Hematopoietic multipotent progenitor cell treated with erythropoietin and hydrocortisone succinate and interleukin-3 and kit ligand, for 8 days (in vitro differentiated cells): ENCODE measurements around the gene PRR19.

ENCODE experiments used
- DNase-seq: peaks from one replicate; pipeline ENCODE4 v3.0.0-alpha.2; 2015

PRR19 gene

GRCh38 chr19:42284066-42284501 is 17.8 kb upstream of the PRR19 start:
- peak; percentile 85 for DNase-seq

DNA sequence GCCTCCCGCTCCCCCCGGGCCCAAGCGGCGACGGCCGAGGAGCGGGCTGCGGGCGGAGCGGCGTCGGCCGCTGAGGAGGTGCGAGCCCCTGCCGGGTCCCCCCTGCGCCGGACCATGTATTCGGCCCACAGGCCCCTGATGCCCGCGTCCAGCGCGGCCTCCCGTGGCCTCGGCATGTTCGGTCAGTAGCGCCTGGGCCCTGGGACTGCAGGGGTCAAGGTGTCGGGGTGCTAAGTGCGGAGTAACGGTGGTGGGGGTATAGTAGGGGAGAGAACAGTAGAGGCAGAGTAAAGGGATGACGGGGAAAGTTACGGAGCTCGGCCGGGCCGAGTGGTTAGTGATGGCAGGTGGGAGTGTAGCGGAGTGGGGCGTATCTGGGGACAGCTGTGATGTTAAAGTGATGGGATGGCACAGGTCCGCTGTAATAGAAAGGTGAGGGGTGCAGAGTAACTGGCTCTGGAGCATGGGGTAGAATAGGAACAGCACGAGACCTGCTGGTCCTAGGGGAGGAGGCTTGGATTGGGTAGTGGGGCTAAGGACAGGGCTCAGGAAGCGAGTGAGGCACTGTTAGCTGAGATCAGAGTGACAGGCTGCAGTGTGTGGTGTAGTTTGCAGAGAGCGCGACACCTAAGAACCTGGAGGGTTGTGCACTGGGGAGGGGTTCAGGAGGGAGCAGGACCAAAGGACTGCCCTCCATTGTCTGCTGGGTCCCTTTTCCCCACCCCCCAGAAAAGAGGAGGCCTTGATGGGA is 17.2 kb upstream of the PRR19 start:
- peak; percentile 10 for DNase-seq

DNA sequence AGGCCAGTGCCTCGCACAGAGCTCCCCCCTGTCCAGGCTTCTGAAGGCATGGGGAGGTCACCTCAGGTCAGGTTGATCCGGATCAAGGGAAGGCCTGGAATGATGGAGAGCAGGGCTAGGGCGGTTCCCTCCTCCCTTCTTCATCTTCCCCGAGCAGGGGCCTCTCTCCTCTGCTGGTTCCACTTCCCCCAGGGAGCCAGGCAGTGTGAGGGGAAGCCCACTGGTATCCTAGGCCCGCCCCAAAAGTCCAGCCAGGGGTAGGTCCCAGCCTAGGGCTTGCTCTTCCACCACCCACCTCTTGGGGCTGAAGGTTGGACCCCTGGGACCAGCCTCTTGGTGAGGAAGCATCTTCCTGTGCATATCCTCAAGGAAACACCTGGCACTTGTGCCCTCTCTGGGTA is 16.4 kb upstream of the PRR19 start:
- DNase-seq: no peak

DNA sequence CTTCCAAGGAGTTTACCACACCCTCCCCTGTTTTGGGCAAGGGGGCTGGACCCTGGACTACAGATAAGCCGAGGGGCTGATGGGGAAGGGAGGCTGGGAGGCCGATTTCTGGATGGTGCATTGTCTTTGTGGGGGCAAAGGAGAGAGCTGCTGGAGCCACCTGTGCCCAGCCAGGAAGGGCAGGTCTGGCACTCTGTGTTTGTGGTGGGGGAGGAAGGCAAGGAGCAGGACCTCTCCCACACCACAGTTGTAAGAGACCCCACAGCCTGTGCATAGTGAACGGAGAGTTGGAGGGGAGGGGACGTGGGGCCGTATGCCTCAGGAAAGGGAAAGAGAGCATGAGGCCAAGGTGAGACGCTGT is 16.0 kb upstream of the PRR19 start:
- no peak for DNase-seq

DNA sequence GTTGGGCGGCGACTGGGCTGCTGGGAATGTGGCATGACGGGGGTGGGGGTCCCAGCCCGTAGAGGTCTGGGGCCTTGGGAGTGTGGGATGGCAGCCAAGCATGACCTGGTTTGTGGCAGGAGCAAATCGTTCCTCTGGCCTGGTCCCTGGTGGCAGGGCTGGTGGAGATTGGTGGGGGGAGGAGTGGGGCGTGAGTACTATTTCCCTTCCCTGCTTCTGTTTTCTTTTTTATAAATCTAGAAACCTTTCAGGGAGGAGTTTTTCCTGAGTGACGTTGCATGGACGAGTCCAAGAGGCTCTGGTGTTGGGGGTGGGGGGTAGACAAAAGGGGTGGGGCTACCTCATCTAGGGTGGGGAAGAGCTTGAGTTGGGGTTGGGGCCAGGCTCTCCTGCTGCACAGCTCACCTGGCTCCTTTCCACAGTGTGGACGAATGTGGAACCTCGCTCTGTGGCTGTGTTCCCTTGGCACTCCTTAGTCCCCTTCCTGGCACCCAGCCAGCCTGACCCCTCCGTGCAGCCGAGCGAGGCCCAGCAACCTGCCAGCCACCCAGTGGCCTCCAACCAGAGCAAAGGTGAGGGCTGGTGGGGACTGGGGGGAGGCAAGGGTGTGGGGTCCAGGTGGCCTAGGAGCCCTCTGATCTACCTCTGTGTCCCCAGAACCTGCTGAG is 15.4 kb upstream of the PRR19 start:
- peak; percentile 61 for DNase-seq

DNA sequence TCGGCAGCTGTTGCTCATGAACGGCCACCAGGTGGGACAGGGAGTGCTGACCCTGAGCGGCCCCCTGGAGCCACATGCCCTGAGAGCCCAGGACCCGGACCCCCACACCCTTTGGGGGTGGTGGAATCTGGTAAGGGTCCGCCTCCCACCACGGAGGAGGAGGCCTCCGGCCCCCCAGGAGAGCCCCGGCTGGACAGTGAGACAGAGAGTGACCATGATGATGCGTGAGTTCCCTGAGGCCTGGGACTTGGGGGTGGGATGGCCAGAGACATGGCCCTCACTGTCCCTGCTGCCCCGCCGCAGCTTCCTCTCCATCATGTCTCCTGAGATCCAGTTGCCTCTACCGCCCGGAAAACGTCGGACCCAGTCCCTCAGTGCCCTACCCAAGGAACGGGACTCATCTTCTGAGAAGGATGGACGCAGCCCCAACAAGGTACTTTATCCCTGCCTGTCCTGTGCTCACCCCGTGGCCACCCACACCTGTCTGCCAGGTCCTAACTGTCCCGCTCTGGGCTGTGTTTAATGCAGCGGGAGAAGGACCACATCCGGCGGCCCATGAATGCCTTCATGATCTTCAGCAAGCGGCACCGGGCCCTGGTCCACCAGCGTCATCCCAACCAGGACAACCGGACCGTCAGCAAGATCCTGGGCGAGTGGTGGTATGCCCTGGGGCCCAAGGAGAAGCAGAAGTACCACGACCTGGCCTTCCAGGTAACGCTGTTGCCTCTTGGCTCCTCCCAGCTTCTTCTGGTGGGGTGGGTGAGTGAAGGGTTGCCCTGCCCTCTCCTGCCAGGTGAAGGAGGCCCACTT is 14.7 kb upstream of the PRR19 start:
- no peak for DNase-seq

DNA sequence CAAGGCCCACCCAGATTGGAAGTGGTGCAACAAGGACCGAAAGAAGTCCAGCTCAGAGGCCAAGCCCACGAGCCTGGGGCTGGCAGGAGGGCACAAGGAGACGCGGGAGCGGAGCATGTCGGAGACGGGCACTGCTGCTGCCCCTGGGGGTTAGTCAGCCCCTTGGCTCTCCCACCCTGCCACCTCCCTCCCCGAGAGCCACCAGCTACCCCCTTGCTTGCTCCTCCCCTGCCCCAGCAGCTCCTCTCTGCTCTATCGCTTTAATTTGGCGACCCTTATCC is 14.2 kb upstream of the PRR19 start:
- DNase-seq: no peak

DNA sequence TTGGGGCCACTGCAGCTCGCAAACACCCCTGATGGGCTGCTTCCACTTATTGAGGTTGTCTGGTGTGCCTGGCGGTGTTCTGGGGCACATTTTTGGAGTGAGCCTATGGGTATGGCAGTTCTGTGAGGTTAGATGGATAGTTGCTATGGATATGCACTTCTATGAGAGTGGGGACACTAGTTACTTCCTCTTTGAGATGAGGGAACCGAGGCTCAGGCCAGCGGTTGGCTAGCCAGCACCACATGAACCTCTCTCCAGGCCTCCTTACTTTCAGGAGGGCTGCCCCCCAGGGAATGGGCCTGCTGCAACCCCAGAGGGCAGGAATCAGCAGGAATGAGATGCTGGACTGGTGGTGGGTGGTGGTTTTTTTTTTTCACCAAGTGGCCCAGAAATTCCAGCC is 13.5 kb upstream of the PRR19 start:
- DNase-seq: peak; percentile 19

DNA sequence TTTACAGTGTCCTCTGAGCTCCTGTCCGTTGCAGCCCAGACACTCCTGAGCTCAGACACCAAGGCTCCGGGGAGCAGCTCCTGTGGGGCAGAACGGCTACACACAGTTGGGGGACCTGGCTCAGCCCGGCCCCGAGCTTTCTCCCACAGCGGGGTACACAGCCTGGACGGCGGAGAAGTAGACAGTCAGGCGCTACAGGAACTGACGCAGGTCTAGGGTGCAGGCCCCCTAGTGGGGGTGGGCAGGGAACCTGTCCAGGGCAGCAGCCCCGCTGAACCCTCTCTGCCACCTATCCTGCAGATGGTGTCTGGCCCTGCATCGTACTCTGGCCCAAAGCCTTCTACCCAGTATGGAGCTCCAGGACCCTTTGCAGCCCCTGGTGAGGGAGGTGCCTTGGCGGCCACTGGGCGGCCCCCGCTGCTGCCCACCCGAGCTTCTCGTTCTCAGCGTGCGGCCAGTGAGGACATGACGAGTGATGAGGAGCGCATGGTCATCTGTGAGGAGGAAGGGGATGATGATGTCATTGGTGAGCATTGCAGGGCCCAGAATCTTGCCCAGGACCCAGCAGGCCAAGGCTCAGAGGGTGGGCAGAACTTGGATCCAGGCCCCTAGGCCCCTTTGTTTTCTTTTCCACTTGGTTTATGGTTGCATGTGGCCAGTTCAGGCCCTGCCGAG is 12.9 kb upstream of the PRR19 start:
- DNase-seq: no peak

DNA sequence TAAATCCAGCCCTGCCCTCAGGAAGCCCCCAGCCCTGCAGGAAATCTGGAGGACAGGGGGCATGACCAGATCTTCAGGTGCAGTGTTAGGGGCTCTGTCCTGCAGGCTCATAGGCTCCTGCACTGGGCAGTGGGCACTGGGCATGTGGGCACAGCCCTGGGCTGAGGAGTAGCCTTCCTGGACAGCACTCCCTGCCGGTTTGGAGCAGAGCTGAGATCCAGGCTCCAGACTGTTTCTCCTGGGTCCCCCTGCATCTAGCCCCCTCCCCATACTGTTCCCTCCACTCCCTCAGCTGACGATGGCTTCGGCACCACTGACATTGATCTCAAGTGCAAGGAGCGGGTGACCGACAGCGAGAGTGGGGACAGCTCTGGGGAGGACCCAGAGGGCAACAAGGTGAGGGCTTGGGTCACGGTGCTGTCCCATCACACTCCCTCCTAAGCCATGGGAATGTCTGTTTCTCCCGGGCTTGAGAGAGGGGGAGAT is 12.3 kb upstream of the PRR19 start:
- no peak for DNase-seq

- DNase-seq: no peak
Measured at GRCh38 chr19:42290136-42290522, 11.8 kb upstream of the PRR19 start.

DNA sequence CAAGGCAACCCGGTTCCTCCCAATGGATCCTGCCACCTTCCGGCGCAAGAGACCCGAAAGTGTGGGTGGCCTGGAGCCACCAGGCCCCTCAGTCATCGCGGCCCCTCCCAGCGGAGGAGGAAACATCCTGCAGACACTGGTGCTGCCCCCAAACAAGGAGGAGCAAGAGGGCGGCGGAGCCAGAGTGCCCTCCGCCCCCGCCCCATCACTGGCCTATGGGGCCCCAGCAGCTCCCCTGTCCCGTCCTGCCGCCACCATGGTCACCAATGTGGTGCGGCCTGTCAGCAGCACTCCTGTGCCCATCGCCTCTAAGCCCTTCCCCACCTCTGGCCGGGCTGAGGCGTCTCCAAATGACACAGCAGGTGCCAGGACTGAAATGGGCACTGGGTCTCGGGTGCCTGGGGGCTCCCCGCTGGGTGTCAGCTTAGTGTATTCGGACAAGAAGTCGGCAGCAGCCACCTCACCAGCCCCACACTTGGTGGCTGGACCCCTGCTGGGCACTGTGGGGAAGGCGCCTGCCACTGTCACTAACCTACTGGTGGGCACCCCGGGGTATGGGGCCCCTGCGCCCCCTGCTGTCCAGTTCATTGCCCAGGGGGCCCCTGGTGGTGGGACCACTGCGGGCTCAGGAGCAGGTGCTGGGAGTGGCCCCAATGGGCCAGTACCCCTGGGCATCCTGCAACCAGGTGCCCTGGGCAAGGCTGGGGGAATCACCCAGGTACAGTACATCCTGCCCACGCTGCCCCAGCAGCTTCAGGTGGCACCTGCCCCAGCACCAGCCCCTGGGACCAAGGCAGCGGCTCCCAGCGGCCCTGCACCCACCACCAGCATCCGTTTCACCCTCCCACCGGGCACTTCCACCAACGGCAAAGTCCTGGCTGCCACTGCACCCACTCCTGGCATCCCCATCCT is 11.2 kb upstream of the PRR19 start:
- peak; percentile 72 for DNase-seq

GRCh38 chr19:42291435-42291810 is 10.5 kb upstream of the PRR19 start:
- no peak for DNase-seq

DNA sequence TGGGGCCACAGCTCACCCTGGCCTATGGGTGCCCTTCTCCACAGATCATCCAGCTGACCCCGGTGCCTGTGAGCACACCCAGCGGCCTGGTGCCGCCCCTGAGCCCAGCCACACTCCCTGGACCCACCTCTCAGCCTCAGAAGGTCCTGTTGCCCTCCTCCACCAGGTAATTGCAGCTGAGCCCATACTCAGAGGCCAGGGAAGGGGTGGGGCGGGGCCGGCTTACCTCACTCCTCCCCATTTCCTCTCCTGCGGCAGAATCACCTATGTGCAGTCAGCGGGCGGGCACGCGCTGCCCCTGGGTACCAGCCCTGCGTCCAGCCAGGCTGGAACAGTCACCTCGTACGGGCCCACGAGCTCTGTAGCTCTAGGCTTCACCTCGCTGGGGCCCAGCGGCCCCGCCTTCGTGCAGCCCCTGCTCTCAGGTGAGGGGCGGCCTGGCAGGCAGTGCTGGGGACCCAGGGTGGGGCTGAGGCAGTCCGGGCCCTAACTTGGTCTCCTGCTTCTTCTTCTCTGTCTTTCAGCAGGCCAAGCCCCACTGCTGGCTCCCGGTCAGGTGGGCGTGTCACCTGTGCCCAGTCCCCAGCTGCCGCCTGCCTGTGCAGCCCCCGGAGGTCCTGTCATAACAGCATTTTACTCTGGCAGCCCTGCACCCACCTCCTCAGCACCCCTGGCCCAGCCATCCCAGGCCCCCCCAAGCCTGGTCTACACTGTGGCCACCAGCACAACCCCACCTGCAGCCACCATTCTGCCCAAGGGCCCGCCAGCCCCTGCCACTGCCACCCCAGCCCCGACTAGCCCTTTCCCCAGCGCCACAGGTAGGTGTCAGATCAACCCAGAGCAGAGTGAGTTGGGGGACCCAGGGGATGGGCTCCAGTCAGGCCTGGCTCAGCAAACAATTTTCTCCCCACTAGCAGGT is 9.6 kb upstream of the PRR19 start:
- no peak for DNase-seq

GRCh38 chr19:42292963-42293362 is 9.0 kb upstream of the PRR19 start:
- DNase-seq: no peak

- DNase-seq: no peak
Measured at GRCh38 chr19:42293540-42293939, 8.4 kb upstream of the PRR19 start.

DNA sequence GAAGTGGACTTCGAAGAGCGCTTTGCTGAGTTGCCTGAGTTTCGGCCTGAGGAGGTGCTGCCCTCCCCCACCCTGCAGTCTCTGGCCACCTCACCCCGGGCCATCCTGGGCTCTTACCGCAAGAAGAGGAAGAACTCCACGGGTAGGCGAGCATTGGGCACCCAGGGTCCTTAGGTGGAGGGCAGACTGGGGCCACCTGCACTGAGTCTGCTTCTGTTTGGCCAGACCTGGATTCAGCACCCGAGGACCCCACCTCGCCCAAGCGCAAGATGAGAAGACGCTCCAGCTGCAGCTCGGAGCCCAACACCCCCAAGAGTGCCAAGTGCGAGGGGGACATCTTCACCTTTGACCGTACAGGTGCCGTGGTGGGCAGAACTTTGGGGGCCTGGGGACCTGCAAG is 8.0 kb upstream of the PRR19 start:
- no peak for DNase-seq

DNA sequence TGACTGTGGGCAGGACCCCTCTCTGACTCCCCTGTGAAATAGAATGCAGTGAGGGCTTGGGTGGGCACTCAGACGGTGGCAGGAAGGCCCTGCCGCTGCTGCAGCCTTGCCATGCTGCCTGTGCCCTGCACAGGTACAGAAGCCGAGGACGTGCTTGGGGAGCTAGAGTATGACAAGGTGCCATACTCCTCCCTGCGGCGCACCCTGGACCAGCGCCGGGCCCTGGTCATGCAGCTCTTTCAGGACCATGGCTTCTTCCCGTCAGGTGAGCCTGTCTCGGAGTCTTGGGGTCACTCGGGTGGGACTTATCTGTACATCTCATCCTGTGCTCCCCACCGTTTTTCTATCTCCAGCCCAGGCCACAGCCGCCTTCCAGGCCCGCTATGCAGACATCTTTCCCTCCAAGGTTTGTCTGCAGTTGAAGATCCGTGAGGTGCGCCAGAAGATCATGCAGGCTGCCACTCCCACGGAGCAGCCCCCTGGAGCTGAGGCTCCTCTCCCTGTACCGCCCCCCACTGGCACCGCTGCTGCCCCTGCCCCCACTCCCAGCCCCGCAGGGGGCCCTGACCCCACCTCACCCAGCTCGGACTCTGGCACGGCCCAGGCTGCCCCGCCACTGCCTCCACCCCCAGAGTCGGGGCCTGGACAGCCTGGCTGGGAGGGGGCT is 7.3 kb upstream of the PRR19 start:
- no peak for DNase-seq

DNA sequence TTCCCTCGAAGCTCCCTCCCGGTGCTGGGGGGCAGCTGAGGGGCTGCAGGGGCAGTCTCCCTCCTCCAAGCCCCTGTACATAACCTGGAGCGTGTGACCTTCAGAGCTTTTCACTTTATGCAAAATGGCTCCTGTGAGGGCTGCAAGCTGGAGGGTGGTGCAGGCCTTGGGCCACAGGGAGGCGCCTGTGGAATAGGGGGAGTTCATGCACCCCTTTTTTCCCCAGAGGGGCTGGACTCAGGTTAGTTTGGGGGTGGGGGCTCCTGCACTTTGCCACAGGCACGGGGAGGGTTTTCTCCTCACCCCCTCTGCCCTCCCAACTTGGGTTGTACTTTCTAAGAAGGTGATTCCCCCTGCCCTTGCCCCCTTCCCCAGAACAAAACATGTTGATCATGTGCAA is 6.6 kb upstream of the PRR19 start:
- DNase-seq: no peak

GRCh38 chr19:42295831-42296525 is 6.0 kb upstream of the PRR19 start:
- peak; percentile 80 for DNase-seq
